GM21529 (cell line): Measurements from ENCODE around the gene AFAP1.
A peak's percentile ranks its signal among the peaks of the same experiment; 100 is the strongest.

ENCODE experiments used
- ATAC-seq: cut with Tn5 transposase; IDR thresholded peaks from one replicate; pipeline ENCODE4 v1.9.1; 2021; ENCODE audit not compliant: unreplicated experiment

The AFAP1 gene

GRCh38 chr4:7939377-7940108, at the start of gene AFAP1:
TSS of gene AFAP1 (minus strand) at chr4:7939861. CDS start at chr4:7872078, 67,783 bp downstream.
- peak; percentile 95 for ATAC-seq

- ATAC-seq: no peak
Measured at GRCh38 chr4:7988437-7988836, 48.8 kb upstream of the AFAP1 start.

GRCh38 chr4:7987148-7987989, 47.7 kb upstream of the AFAP1 start:
- peak; percentile 74 for ATAC-seq

- ATAC-seq: no peak
Measured at GRCh38 chr4:7985891-7986441, 46.3 kb upstream of the AFAP1 start.

- ATAC-seq: no peak
Measured at GRCh38 chr4:7985072-7985471, 45.4 kb upstream of the AFAP1 start.

- no peak for ATAC-seq
Measured at GRCh38 chr4:7984286-7984925, 44.7 kb upstream of the AFAP1 start.

- ATAC-seq: no peak
Measured at GRCh38 chr4:7983296-7983695, 43.6 kb upstream of the AFAP1 start.

- ATAC-seq: no peak
Measured at GRCh38 chr4:7981738-7982394, 42.2 kb upstream of the AFAP1 start.

GRCh38 chr4:7980036-7980435, 40.4 kb upstream of the AFAP1 start:
- ATAC-seq: no peak

- ATAC-seq: no peak
Measured at GRCh38 chr4:7979652-7979968, 39.9 kb upstream of the AFAP1 start.

GRCh38 chr4:7978907-7979651, 39.4 kb upstream of the AFAP1 start:
- no peak for ATAC-seq

GRCh38 chr4:7978489-7978888, 38.8 kb upstream of the AFAP1 start:
- no peak for ATAC-seq

GRCh38 chr4:7976634-7977033, 37.0 kb upstream of the AFAP1 start:
- no peak for ATAC-seq

GRCh38 chr4:7976025-7976424, 36.4 kb upstream of the AFAP1 start:
- no peak for ATAC-seq

GRCh38 chr4:7974425-7974824, 34.8 kb upstream of the AFAP1 start:
- ATAC-seq: no peak

GRCh38 chr4:7973545-7973981, 33.9 kb upstream of the AFAP1 start:
- no peak for ATAC-seq

GRCh38 chr4:7971881-7972500, 32.3 kb upstream of the AFAP1 start:
- ATAC-seq: no peak

GRCh38 chr4:7971159-7971631, 31.5 kb upstream of the AFAP1 start:
- ATAC-seq: no peak

- no peak for ATAC-seq
Measured at GRCh38 chr4:7970361-7970946, 30.8 kb upstream of the AFAP1 start.
